Fibroblast of pulmonary artery (primary cell): ENCODE data around the gene KLHL33.

Experiments
- DNase-seq: peaks from one replicate; pipeline ENCODE4 v3.0.0-alpha.2; 2010; ENCODE audit warnings: low read depth
- H3K4me3 ChIP-seq: replicated peaks from 2 replicates; pipeline ENCODE4 v1.5.1; 2011; ENCODE audit warnings: low read depth, mild to moderate bottlenecking, control low read depth, low read length, moderate library complexity
- TF ChIP-seq, protein P1 (sequence below): IDR thresholded peaks from 2 replicates; pipeline ENCODE4 v1.5.1; 2011; ENCODE audit warnings: mild to moderate bottlenecking, control low read depth, low read length, inconsistent platforms; ENCODE audit errors: missing control alignments

Gene KLHL33

DNA sequence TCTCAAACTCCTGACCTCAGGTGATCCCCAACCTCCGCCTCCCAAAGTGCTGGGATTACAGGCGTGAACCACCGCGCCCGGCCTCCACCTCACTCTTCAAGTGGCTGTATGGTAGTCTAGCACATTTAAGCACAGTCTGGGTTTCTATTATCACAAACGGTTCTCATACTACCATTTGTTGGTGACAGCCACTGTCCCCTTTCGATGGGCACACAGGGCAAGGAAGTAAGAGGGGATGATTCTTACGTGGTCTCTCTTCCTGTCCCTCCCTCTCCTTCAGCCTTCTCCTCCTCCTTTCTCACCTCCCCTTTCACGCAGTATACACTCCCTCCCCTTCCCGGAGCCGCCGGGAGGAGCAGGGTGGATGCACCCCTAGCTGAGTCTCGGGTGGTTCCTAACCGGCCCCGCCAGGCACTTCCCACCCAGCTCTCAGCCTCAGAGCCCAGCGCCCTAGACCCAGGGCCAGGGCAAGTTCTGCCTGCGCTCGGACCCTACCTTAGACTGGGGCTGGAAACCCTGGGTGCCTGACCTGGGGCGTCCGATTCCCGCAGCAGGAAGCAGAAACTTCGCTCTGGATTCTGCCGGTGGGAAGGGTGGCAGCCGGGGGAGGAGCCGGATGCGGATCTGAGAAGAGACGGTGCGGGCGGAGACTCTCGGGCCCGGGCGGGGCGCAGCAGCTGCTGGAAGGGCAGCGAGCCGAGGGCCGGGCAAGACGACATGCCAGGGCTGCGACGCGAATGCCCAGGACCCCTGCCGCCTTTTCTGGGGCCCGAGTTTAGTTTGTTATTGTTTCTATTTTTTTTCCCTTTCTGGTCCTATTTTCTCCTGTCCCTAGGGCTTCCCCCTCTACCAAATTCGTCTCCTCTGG lies 22.9 kb downstream of the KLHL33 start, which contains the start of gene TEP1:
Gene TEP1, minus strand, starts transcription at position 626 of the 868 bp plus-strand sequence. CDS start 5,062 bp downstream, outside the sequence.
- peak within 1 kb of the TSS; percentile 93 for H3K4me3 ChIP-seq
- TF ChIP-seq, protein P1, sequence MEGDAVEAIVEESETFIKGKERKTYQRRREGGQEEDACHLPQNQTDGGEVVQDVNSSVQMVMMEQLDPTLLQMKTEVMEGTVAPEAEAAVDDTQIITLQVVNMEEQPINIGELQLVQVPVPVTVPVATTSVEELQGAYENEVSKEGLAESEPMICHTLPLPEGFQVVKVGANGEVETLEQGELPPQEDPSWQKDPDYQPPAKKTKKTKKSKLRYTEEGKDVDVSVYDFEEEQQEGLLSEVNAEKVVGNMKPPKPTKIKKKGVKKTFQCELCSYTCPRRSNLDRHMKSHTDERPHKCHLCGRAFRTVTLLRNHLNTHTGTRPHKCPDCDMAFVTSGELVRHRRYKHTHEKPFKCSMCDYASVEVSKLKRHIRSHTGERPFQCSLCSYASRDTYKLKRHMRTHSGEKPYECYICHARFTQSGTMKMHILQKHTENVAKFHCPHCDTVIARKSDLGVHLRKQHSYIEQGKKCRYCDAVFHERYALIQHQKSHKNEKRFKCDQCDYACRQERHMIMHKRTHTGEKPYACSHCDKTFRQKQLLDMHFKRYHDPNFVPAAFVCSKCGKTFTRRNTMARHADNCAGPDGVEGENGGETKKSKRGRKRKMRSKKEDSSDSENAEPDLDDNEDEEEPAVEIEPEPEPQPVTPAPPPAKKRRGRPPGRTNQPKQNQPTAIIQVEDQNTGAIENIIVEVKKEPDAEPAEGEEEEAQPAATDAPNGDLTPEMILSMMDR = no peak
- peak; percentile 81 for DNase-seq

DNA sequence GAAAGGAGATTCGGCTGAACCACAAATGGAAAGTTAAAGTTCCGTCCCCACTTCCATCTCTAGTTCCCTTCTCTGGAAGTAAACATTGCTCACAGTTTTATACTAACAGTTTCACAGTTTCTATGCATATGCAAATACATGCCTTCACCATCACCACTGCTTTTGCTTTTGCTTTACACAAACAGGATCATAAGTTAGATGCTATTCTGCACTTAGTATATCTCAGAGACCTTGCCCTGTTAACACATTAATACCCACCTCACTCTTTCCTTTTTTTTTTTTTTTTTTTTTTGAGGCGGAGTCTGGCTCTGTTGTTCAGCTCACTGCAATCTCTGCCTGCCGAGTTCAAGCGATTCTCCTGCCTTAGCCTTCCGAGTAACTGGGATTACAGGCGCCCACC lies 23.6 kb downstream of the KLHL33 start:
- TF ChIP-seq, protein P1 = no peak
- H3K4me3 ChIP-seq = peak overlapping the region; percentile 93
- peak; percentile 15 for DNase-seq

DNA sequence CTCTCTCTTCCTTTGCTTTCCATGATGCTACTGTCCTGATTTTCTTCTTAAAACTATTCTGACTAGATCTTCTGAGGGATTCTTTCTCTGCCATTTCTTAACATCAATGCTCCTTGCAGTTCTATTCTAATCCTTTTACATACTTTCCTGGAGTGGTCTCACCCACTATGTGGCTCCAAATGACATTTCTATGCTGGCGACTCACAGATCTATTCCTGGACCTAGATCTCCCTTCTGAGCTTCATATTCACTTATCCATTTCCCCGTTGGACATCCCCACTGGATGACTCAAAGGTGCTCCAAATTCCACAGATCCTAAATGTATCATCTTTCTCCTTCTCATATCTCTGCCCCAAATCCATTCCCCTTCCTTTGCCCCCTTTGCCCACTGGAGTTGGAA lies 26.7 kb downstream of the KLHL33 start:
- DNase-seq = no peak
- TF ChIP-seq, protein P1 = no peak
- no peak overlapping the region for H3K4me3 ChIP-seq

DNA sequence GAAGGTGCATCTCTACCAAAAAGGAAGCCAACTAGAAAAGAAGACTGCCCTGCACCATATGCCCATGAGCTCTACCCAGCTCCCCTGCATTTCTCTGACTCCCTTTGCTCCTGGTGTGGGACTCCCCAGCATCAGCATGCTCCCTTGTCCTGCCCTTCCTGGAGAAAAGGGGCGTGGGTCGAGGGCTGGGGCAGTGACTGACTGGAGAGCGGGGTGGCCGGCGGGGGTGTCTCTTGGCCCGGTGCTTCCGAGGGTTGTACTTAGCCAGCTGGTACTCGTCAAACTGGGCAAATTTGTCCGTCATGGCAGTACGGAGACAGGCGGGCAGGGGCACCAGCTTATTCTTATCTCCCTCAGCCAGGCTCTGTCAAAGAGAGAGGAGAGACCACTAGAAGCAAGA lies 32.4 kb downstream of the KLHL33 start:
- TF ChIP-seq, protein P1 = no peak
- no peak overlapping the region for H3K4me3 ChIP-seq
- no peak for DNase-seq

DNA sequence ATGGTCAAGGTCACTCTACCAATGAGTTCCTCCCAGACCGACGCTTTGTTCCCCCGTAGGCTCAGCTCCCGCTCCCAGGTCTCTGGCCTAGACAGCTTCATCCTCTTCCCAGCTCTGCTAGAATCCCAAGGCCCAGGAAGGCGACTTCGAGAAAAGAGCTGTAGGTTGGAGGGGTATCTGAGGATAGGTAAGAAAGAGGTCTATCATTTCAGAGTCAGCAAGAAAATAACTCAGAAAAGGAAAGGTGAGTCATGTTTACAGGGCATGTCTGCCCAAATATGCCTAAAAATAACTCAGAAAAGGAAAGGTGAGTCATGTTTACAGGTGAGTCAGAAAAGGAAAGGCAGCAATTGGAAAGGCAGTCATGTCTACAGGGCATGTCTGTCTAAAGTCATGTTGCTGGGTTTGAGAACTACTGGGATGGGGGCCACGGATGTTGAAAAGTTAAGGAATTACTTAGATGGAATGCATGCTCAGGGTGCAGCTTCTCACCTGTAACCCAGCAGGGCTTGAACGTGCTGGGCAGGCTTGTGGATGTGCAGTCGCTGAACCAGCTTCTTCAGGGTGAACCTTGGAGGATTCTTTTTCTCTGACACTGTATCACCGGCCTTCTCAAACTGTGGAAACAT lies 34.9 kb downstream of the KLHL33 start:
- H3K4me3 ChIP-seq = no peak overlapping the region
- no peak for DNase-seq
- TF ChIP-seq, protein P1 = no peak

DNA sequence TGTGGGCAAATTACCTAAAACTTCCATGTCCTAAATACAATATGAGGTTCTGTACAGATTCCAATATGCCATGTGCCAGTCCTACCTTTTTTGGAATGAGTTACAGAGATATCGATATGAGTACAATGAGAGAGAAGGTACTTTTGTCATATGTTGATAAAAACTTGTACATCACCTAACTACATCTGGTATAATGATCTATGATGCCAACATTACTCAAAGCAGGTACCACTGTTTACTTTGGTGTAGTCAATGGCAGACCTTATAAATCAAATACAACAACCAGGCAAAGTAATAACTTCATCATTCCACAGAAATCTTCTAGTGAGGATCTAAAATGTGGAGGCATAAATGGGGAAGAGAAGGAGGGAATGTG lies 35.4 kb downstream of the KLHL33 start:
- TF ChIP-seq, protein P1 = no peak

More for the DNA sequence above, 35.4 kb downstream of the KLHL33 start:
- no peak for DNase-seq
- H3K4me3 ChIP-seq = no peak overlapping the region
